Tibial artery (tissue), 4 donors: Measurements from ENCODE around the gene CBLL2.
"Not testable (repeated sequence)": the region's sequence is repeated elsewhere in the genome, so short reads cannot be mapped to it uniquely, and the experiment has no call there.

ENCODE experiments used
- DNase-seq, 2 donors: peaks; one replicate each; pipeline ENCODE4 v3.0.0-alpha.2; 2019
- H3K27ac ChIP-seq, 2 donors: fragments of 200-600 bp; sonication (generic) in 1 of 2; 1 replicate in 1 of 2; 2 replicates in 1 of 2; pipeline ENCODE4 v1.5.1; 2018 to 2019; ENCODE audit warnings: mild to moderate bottlenecking in 1 of 2
- H3K27me3 ChIP-seq, 2 donors: fragments of 200-600 bp; sonication (generic) in 1 of 2; one replicate each; pipeline versions ENCODE4 v1.5.1 to v1.6.0; 2016 to 2019
- H3K36me3 ChIP-seq, 3 donors: fragments of 200-600 bp; sonication (generic) in 2 of 3; one replicate each; pipeline ENCODE4 v1.5.1; 2016 to 2019; ENCODE audit warnings: mild to moderate bottlenecking in 2 of 3
- H3K4me1 ChIP-seq, 4 donors: fragments of 200-600 bp; sonication (generic) in 2 of 4; 1 replicate in 3 of 4; 2 replicates in 1 of 4; pipeline ENCODE4 v1.5.1; 2016 to 2019
- H3K4me3 ChIP-seq, 2 donors: fragments of 200-600 bp; sonication (generic) in 1 of 2; 1 replicate in 1 of 2; 2 replicates in 1 of 2; pipeline ENCODE4 v1.5.1; 2018 to 2019; ENCODE audit warnings: mild to moderate bottlenecking in 2 of 2
- H3K9me3 ChIP-seq, 3 donors: fragments of 200-600 bp; sonication (generic) in 1 of 3; one replicate each; pipeline ENCODE4 v1.5.1; 2016 to 2019
- CTCF ChIP-seq, 2 experiments: fragments of 200-600 bp in 1 of 2; fragments of 450-650 bp in 1 of 2; IDR thresholded peaks; one replicate each; pipeline ENCODE4 v1.5.1; 2017 to 2019; ENCODE audit warnings: antibody characterized with exemption in 2 of 2, mild to moderate bottlenecking in 1 of 2, moderate library complexity in 1 of 2
- intact Hi-C: fragments of 100-400 bp; cut with DNase I; formaldehyde crosslinking; loops from one replicate; pipeline ENCODE4 v1.15.0; 2023; ENCODE audit warnings: low total_unique reads

Gene CBLL2

GRCh38 chrX:22248401-22248800 lies 24.3 kb upstream of the CBLL2 start:
- no peaks in the 10 kb centered on the region for H3K36me3 ChIP-seq
- intact Hi-C loops, result no loop called here
- no peak for DNase-seq
- no peak overlapping the region for H3K27ac ChIP-seq
- no peaks in the 10 kb centered on the region for H3K27me3 ChIP-seq
- TF ChIP-seq CTCF (IDR thresholded peaks at IDR 0.05), result no peak
- no peaks in the 10 kb centered on the region for H3K9me3 ChIP-seq
- H3K4me3 ChIP-seq, result no peak overlapping the region
- no peaks in the 10 kb centered on the region for H3K4me1 ChIP-seq

- TF ChIP-seq CTCF (IDR thresholded peaks at IDR 0.05), result no peak
- Histone ChIP-seq H3K9me3 (no peaks in the 10 kb centered on the region), H3K4me3 (no peak overlapping the region), H3K27ac (no peak overlapping the region), H3K4me1 (no peaks in the 10 kb centered on the region), H3K36me3 (no peaks in the 10 kb centered on the region), H3K27me3 (no peaks in the 10 kb centered on the region)
- intact Hi-C loops, result no loop called here
- no peak for DNase-seq
Observed at GRCh38 chrX:22249371-22249770, 23.3 kb upstream of the CBLL2 start.

- no peaks in the 10 kb centered on the region for H3K27me3 ChIP-seq
- DNase-seq, result no peak
- H3K9me3 ChIP-seq, result no peaks in the 10 kb centered on the region
- no peak overlapping the region for H3K4me3 ChIP-seq
- intact Hi-C loops, result no loop called here
- no peaks in the 10 kb centered on the region for H3K36me3 ChIP-seq
- no peak overlapping the region for H3K27ac ChIP-seq
- no peaks in the 10 kb centered on the region for H3K4me1 ChIP-seq
- no peak for TF ChIP-seq CTCF (IDR thresholded peaks at IDR 0.05)
Observed at GRCh38 chrX:22268706-22269105, 4.0 kb upstream of the CBLL2 start.

GRCh38 chrX:22273714-22274317 lies 1.1 kb downstream of the CBLL2 start:
- Histone ChIP-seq H3K27me3 (no peaks in the 10 kb centered on the region), H3K4me3 (no peak overlapping the region), H3K27ac (no peak overlapping the region), H3K4me1 (no peaks in the 10 kb centered on the region), H3K9me3 (no peaks in the 10 kb centered on the region), H3K36me3 (no peaks in the 10 kb centered on the region)
- TF ChIP-seq CTCF (IDR thresholded peaks at IDR 0.05), result no peak
- DNase-seq, result no peak
- intact Hi-C loops, result no loop called here

GRCh38 chrX:22276781-22277180 lies 4.1 kb downstream of the CBLL2 start:
- Histone ChIP-seq H3K27me3 (no peaks in the 10 kb centered on the region), H3K27ac (no peak overlapping the region), H3K4me1 (no peaks in the 10 kb centered on the region), H3K4me3 (no peak overlapping the region), H3K36me3 (no peaks in the 10 kb centered on the region), H3K9me3 (no peaks in the 10 kb centered on the region)
- intact Hi-C loops, result no loop called here
- DNase-seq, result no peak
- no peak for TF ChIP-seq CTCF (IDR thresholded peaks at IDR 0.05)

GRCh38 chrX:22278375-22278774 lies 5.7 kb downstream of the CBLL2 start:
- TF ChIP-seq CTCF (IDR thresholded peaks at IDR 0.05), result no peak
- no peak for DNase-seq
- Histone ChIP-seq H3K4me1 (no peaks in the 10 kb centered on the region), H3K36me3 (no peaks in the 10 kb centered on the region), H3K27ac (no peak overlapping the region), H3K4me3 (no peak overlapping the region), H3K9me3 (peaks cover 0 to 5% (median 3%) of the 10 kb centered on the region in 3 donors), H3K27me3 (no peaks in the 10 kb centered on the region)
- intact Hi-C loops, result no loop called here

GRCh38 chrX:22289209-22289608 lies 16.5 kb downstream of the CBLL2 start:
- DNase-seq, H3K36me3 ChIP-seq, H3K27me3 ChIP-seq, H3K27ac ChIP-seq, intact Hi-C loops, H3K4me3 ChIP-seq, H3K9me3 ChIP-seq, H3K4me1 ChIP-seq: not testable (repeated sequence)
